ENCODE measurements around the gene TMEM215. TPM values are rescaled to one million over a fixed set of nuclear protein-coding genes. Genes with fewer than 3 reads are reported as not detected.

The TMEM215 gene
- total RNA-seq, 3 donors from 2014 or later = not detected

GRCh38 chr9:32828861-32829260 is 45.5 kb downstream of the TMEM215 start:
- intact Hi-C loops (cut with DNase I; ENCODE audit: low total_unique reads) = no loop called here
- H3K9me3 ChIP-seq = no peaks in the 10 kb centered on the region
- no peak overlapping the region for H3K27ac ChIP-seq
- DNase-seq (ENCODE audit: low spot score in 2 of 2) = no peak
- H3K4me3 ChIP-seq = no peak overlapping the region
- TF ChIP-seq POLR2A (IDR thresholded peaks at IDR 0.05) = no peak
- TF ChIP-seq CTCF (IDR thresholded peaks at IDR 0.05) = no peak
- no peak for TF ChIP-seq POLR2AphosphoS5 (IDR thresholded peaks at IDR 0.05)
- H3K27me3 ChIP-seq = no peaks in the 10 kb centered on the region
- H3K36me3 ChIP-seq = no peaks in the 10 kb centered on the region
- H3K4me1 ChIP-seq = no peaks in the 10 kb centered on the region

GRCh38 chr9:32832346-32832745 is 49.0 kb downstream of the TMEM215 start:
- no peaks in the 10 kb centered on the region for H3K9me3 ChIP-seq
- intact Hi-C loops (cut with DNase I; ENCODE audit: low total_unique reads) = no loop called here

More at GRCh38 chr9:32832346-32832745, 49.0 kb downstream of the TMEM215 start:
- Histone ChIP-seq H3K4me3 (no peak overlapping the region), H3K4me1 (no peaks in the 10 kb centered on the region), H3K36me3 (no peaks in the 10 kb centered on the region), H3K27me3 (no peaks in the 10 kb centered on the region), H3K27ac (no peak overlapping the region)
- TF ChIP-seq CTCF (IDR thresholded peaks at IDR 0.05) = no peak
- TF ChIP-seq POLR2AphosphoS5 (IDR thresholded peaks at IDR 0.05) = no peak
- TF ChIP-seq POLR2A (IDR thresholded peaks at IDR 0.05) = no peak
- no peak for DNase-seq (ENCODE audit: low spot score in 2 of 2)

Other genes starting within 250 kb of the TMEM215 start
- gene SMIM27, start 231.2 kb upstream of the TMEM215 start, total RNA-seq = 1 to 10 TPM; 5.6 to 8.6 (median 5.6) TPM
- 10 to 100 TPM; 20.2 to 35.6 (median 26.5) TPM for gene TOPORS, start 231.0 kb upstream of the TMEM215 start, total RNA-seq
- 10 to 100 TPM; 26.2 to 37.4 (median 30.0) TPM for gene NDUFB6, start 210.4 kb upstream of the TMEM215 start, total RNA-seq
- gene TAF1L, start 147.9 kb upstream of the TMEM215 start, total RNA-seq = not detected
- 10 to 100 TPM; 24.8 to 34.1 (median 31.0) TPM for gene APTX, start 218.1 kb downstream of the TMEM215 start, total RNA-seq
- 100 to 1,000 TPM in 1 of 3 donors, 10 to 100 TPM in 2; 76.6 to 122 (median 89.5) TPM for gene DNAJA1, start 241.7 kb downstream of the TMEM215 start, total RNA-seq

All from breast epithelium (tissue), 4 donors.